ENCODE data around the gene FBXL5. TPM values are rescaled to one million over a fixed set of nuclear protein-coding genes. Genes with fewer than 3 reads are reported as not detected.
"Not testable (repeated sequence)": the region's sequence is repeated elsewhere in the genome, so short reads cannot be mapped to it uniquely, and the experiment has no call there.

The FBXL5 gene
- total RNA-seq, 1 experiment from 2014 or later, result 48.4 TPM

GRCh38 chr4:15658136-15658770 is 3.1 kb upstream of the FBXL5 start:
- in situ Hi-C loops (cut with HindIII; ENCODE audit: low pct_unique_long_range_greater_than_20kb, low sequenced_read_pairs), result no loop called here
- peak; percentile 29 for DNase-seq (ENCODE audit: low read depth, low spot score)

- no peak for DNase-seq (ENCODE audit: low read depth, low spot score)
- in situ Hi-C loops (cut with HindIII; ENCODE audit: low pct_unique_long_range_greater_than_20kb, low sequenced_read_pairs), result no loop called here
Measured at GRCh38 chr4:15657366-15657765, 2.2 kb upstream of the FBXL5 start.

DNA sequence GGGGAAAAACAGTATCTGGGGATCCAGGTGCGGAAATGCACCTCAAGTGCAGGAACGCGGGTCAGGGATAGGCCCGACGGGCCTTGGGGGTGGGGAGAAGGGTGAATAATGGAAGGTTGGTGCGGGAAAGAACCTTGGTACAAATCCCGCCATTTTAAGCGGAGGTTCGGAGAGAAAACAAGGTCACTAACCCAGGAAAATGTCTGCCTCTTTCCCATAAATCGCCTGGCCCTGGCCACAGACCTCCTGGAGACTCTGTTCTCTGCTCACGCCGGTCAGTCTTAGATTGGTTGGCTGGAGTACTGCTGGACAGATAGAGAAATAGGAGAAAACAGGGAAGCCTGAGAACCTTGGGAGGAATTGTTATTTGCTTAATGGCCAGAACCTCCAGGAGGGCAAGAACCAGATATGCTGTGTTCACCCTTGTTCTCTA is 897 bp upstream of the FBXL5 start:
- DNase-seq (ENCODE audit: low read depth, low spot score), result no peak
- in situ Hi-C loops (cut with HindIII; ENCODE audit: low pct_unique_long_range_greater_than_20kb, low sequenced_read_pairs), result no loop called here

DNA sequence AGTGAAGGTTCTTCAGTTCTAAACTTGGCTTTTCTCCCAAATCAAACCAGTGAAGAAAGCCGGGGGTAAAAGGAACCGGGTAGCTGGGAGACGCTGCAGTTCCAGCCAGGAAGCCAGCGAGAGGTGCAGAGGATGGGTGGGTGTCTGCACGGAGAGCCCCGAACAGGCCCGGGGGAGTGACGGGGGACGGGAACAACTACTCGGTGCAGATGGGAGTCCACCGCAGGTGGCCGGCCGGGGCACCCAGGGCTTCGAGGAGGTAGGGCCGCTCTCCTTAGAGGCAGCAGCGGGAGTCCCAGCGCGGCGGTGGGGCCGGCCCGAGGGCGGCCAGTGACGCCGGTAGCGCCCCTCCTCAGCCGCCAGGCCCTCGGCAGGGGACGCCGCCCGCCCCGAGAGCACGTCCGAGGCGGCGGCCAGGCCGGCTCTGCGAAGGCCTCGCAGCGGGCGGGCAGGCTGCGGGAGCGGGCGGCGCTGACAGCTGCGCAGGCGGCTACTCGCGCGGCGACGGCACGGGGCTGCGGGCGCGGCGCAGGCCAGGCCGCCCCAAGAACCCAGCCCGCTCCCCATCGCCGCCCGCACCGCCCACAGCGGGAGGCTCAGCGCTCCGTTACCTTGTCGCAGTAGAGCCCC is 449 bp downstream of the FBXL5 start:
- peak; percentile 40 for DNase-seq (ENCODE audit: low read depth, low spot score)
- in situ Hi-C loops (cut with HindIII; ENCODE audit: low pct_unique_long_range_greater_than_20kb, low sequenced_read_pairs), result no loop called here

- DNase-seq (ENCODE audit: low read depth, low spot score), result peak; percentile 67
- in situ Hi-C loops (cut with HindIII; ENCODE audit: low pct_unique_long_range_greater_than_20kb, low sequenced_read_pairs), result no loop called here
Measured at GRCh38 chr4:15653864-15654592, 1.1 kb downstream of the FBXL5 start.

- in situ Hi-C loops (cut with HindIII; ENCODE audit: low pct_unique_long_range_greater_than_20kb, low sequenced_read_pairs), result no loop called here
- no peak for DNase-seq (ENCODE audit: low read depth, low spot score)
Measured at GRCh38 chr4:15653420-15653819, 1.7 kb downstream of the FBXL5 start.

DNA sequence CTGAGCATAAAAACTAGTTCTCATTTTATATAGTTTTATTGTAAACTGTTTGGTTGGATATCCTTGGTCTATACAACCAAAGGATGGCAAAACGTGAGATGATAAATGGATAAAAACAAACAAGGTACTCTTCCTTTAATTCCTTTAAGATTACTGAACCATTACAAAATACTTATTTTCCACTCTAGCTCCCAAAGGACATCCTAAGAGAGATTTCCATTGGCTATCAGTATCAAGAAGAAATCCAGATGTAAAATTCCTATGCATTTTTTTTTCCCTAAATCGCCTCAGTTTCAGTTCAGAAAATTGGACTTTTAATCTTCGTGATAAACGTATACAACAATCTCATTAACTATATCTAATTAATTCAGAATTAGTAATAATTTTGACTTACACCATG is 2.3 kb downstream of the FBXL5 start:
- in situ Hi-C loops (cut with HindIII; ENCODE audit: low pct_unique_long_range_greater_than_20kb, low sequenced_read_pairs), result no loop called here
- DNase-seq (ENCODE audit: low read depth, low spot score), result no peak

DNA sequence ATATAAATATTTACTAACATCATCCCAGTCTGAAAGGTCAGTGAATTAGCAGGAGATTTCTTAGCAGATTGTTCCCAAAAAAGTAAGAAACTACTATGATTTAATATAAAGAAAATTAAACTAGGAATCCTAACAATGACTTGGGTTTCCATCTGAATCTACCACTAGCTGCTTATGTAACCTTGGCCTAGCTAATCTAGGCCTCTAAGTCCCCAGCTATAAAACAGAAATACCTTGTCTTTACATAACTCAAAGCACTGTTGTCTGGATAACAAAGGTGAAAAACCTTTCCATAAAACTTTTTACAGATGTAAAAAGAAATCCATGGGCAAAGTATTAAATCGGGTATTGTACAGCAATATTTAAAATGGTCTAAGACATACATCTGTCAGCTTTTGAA is 3.0 kb downstream of the FBXL5 start:
- in situ Hi-C loops (cut with HindIII; ENCODE audit: low pct_unique_long_range_greater_than_20kb, low sequenced_read_pairs), result no loop called here
- no peak for DNase-seq (ENCODE audit: low read depth, low spot score)

- DNase-seq (ENCODE audit: low read depth, low spot score), result peak; percentile 11
Measured at GRCh38 chr4:15651676-15652075, 3.5 kb downstream of the FBXL5 start.

GRCh38 chr4:15649914-15650545 is 5.1 kb downstream of the FBXL5 start:
- in situ Hi-C loops (cut with HindIII; ENCODE audit: low pct_unique_long_range_greater_than_20kb, low sequenced_read_pairs), result no loop called here
- DNase-seq (ENCODE audit: low read depth, low spot score), result peak; percentile 87

More at GRCh38 chr4:15651676-15652075, 3.5 kb downstream of the FBXL5 start:
- in situ Hi-C loops (cut with HindIII; ENCODE audit: low pct_unique_long_range_greater_than_20kb, low sequenced_read_pairs), result no loop called here

- in situ Hi-C loops (cut with HindIII; ENCODE audit: low pct_unique_long_range_greater_than_20kb, low sequenced_read_pairs), result no loop called here
- no peak for DNase-seq (ENCODE audit: low read depth, low spot score)
Measured at GRCh38 chr4:15648600-15648999, 6.6 kb downstream of the FBXL5 start.

DNA sequence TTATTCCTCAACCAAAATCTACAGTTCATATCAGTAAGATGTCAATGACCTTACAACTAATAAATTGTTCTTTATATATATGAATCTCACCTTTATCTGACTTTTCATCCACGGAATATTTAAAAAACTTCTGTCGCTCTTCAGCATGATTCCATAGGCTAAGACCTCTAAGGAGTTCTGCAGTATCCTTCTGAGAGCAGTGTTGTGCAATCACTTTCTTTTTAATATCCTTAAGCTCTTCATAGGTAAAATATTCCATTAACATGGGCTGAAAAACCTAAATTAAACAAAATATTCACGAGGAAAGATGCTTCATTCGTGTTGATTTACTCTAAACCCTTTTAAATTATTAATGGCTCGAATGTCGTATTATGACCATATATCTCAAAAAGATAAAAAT is 16.7 kb downstream of the FBXL5 start:
- no peak for DNase-seq (ENCODE audit: low read depth, low spot score)
- in situ Hi-C loops (cut with HindIII; ENCODE audit: low pct_unique_long_range_greater_than_20kb, low sequenced_read_pairs), result no loop called here

GRCh38 chr4:15636818-15637217 is 18.3 kb downstream of the FBXL5 start:
- in situ Hi-C loops (cut with HindIII; ENCODE audit: low pct_unique_long_range_greater_than_20kb, low sequenced_read_pairs), result no loop called here
- DNase-seq (ENCODE audit: low read depth, low spot score), result peak; percentile 83

GRCh38 chr4:15617407-15617806 is 37.8 kb downstream of the FBXL5 start:
- DNase-seq (ENCODE audit: low read depth, low spot score); in situ Hi-C loops (cut with HindIII; ENCODE audit: low pct_unique_long_range_greater_than_20kb, low sequenced_read_pairs): not testable (repeated sequence)

DNA sequence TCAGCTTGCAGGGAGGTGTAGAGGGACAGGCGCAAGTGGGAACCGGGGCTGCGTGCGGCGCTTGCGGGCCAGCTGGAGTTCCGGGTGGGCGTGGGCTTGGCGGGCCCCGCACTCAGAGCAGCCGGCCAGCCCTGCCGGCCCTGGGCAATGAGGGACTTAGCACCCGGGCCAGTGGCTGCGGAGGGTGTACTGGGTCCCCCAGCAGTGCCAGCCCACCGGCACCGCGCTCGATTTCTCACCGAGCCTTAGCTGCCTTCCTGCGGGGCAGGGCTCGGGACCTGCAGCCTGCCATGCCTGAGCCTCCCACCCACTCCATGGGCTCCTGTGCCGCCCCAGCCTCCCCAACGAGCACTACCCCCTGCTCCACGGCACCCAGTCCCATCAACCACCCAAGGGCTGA is 40.3 kb downstream of the FBXL5 start:
- DNase-seq (ENCODE audit: low read depth, low spot score); in situ Hi-C loops (cut with HindIII; ENCODE audit: low pct_unique_long_range_greater_than_20kb, low sequenced_read_pairs): not testable (repeated sequence)

GRCh38 chr4:15612136-15612535 is 43.0 kb downstream of the FBXL5 start:
- DNase-seq (ENCODE audit: low read depth, low spot score), result no peak
- in situ Hi-C loops (cut with HindIII; ENCODE audit: low pct_unique_long_range_greater_than_20kb, low sequenced_read_pairs), result no loop called here

- no peak for DNase-seq (ENCODE audit: low read depth, low spot score)
- in situ Hi-C loops (cut with HindIII; ENCODE audit: low pct_unique_long_range_greater_than_20kb, low sequenced_read_pairs), result no loop called here
Measured at GRCh38 chr4:15610855-15611254, 44.3 kb downstream of the FBXL5 start.

DNA sequence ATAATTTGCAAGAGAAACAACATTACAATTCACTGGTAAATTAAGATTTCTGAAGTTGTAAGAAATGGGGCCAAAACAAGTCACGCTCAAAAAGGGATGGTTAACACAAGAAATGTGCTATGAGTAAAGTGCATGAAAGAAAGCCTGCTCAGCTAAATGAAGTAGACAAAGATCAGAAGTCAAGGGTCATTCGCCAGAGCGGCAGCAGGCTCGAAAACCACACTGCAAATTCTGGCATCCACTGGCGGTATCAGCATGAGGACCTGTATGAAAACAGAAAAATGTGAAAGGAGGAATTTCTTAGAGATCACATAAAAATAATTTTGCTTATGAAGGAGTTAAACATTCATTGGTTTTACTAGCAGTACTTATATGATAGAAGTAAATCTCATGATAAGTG is 49.6 kb downstream of the FBXL5 start:
- in situ Hi-C loops (cut with HindIII; ENCODE audit: low pct_unique_long_range_greater_than_20kb, low sequenced_read_pairs), result no loop called here

More for the DNA sequence above, 49.6 kb downstream of the FBXL5 start:
- DNase-seq (ENCODE audit: low read depth, low spot score), result no peak
